HepG2 (cell line): ENCODE data around the gene ADAMTS16. TPM values are rescaled to one million over a fixed set of nuclear protein-coding genes. Genes with fewer than 3 reads are reported as not detected.

Experiments
- EP300 ChIP-seq, 3 experiments: sonication (generic) in 1 of 3; formaldehyde crosslinking in 1 of 3; IDR thresholded peaks; 2 replicates each; pipeline versions ENCODE4 v1.5.1 to v1.6.1; 2011 to 2020; ENCODE audit warnings: low read depth in 2 of 3, low read length in 2 of 3, borderline replicate concordance in 1 of 3, improper control_type of control experiment in 1 of 3, mild to moderate bottlenecking in 1 of 3, missing genetic modification reagents in 1 of 3, moderate library complexity in 1 of 3
- JDP2 ChIP-seq: sonication (generic); formaldehyde crosslinking; IDR thresholded peaks from 2 replicates; pipeline ENCODE4 v1.8.1; 2022; ENCODE audit warnings: missing genetic modification reagents, borderline replicate concordance
- KDM5B ChIP-seq: sonication (generic); formaldehyde crosslinking; IDR thresholded peaks from 2 replicates; pipeline ENCODE4 v1.4.0; 2020; ENCODE audit warnings: missing genetic modification reagents, mild to moderate bottlenecking, borderline replicate concordance
- KLF16 ChIP-seq, 2 experiments: sonication (generic) in 1 of 2; formaldehyde crosslinking in 1 of 2; IDR thresholded peaks; 2 replicates each; pipeline versions ENCODE4 v1.6.1 to v1.8.0; 2016 to 2023; ENCODE audit warnings: missing genetic modification reagents in 2 of 2, missing compliant biosample characterization in 1 of 2
- MAFK ChIP-seq, 2 experiments: IDR thresholded peaks in 1 of 2; conservative IDR thresholded peaks in 1 of 2; 2 replicates each; pipeline ENCODE4 v1.6.1; 2011; ENCODE audit warnings: improper control_type of control experiment in 2 of 2, low read length in 2 of 2
- MLLT10 ChIP-seq: sonication (generic); formaldehyde crosslinking; IDR thresholded peaks from 2 replicates; pipeline ENCODE4 v1.4.0; 2020; ENCODE audit warnings: missing genetic modification reagents
- PHB2 ChIP-seq: fragments of 450-650 bp; IDR thresholded peaks from 2 replicates; pipeline ENCODE4 v1.6.1; 2018; ENCODE audit not compliant: partially characterized antibody
- SIN3B ChIP-seq: fragments of 150-350 bp; IDR thresholded peaks from 2 replicates; pipeline ENCODE4 v1.6.1; 2014; ENCODE audit warnings: low read length
- ZNF781 ChIP-seq: sonication (generic); formaldehyde crosslinking; IDR thresholded peaks from 2 replicates; pipeline ENCODE4 v1.5.1; 2020; ENCODE audit warnings: borderline replicate concordance, mild to moderate bottlenecking, missing genetic modification reagents; ENCODE audit errors: not compliant biosample characterization
- ZSCAN29 ChIP-seq: sonication (generic); formaldehyde crosslinking; conservative IDR thresholded peaks from 2 replicates; pipeline ENCODE4 v1.4.0; 2020; ENCODE audit warnings: mild to moderate bottlenecking, missing genetic modification reagents
- polyA plus RNA-seq, 8 experiments: library from polyadenylated mRNA; depleted of rRNA in 3 of 8; stranded (reverse) in 7 of 8; unstranded in 1 of 8; fragments of >200 nt; fragmentation: Illumina TruSeq in 4 of 8; extraction: Trizol in 4 of 8; gene quantifications; 2 replicates each; pipeline versions ENCODE4 v1.2.1 to v1.2.3, GENCODE V29; 2011 to 2016; ENCODE audit warnings: low read depth in 4 of 8, missing spikeins in 1 of 8, mixed read lengths in 1 of 8; ENCODE audit not compliant: insufficient read depth in 1 of 8
- total RNA-seq, 5 experiments: library from RNA; depleted of rRNA; stranded (reverse); fragments of >200 nt; fragmentation: Illumina TruSeq; extraction: Trizol; gene quantifications; 2 replicates each; pipeline ENCODE4 v1.2.3, GENCODE V29; 2016; ENCODE audit warnings: low read depth in 1 of 5
- TF ChIP-seq, protein P1 (sequence below): sonication (generic); formaldehyde crosslinking; IDR thresholded peaks from 2 replicates; pipeline ENCODE4 v1.5.0; 2020; ENCODE audit warnings: mild to moderate bottlenecking, missing genetic modification reagents, borderline replicate concordance
- TF ChIP-seq, protein P2 (sequence below): sonication (generic); formaldehyde crosslinking; IDR thresholded peaks from 2 replicates; pipeline ENCODE4 v1.4.0; 2020; ENCODE audit warnings: low read depth, missing genetic modification reagents
- TF ChIP-seq, protein P3 (sequence below): sonication (generic); formaldehyde crosslinking; IDR thresholded peaks from 2 replicates; pipeline ENCODE4 v1.9.0; 2021; ENCODE audit warnings: mild to moderate bottlenecking, missing genetic modification reagents

ADAMTS16 gene
- total and polyA plus RNA-seq, 2 of the 13 experiments (the other 11 are each of a cell fraction or from before 2014, with no cell fraction given), result 0.02 to 0.03 TPM

- TF ChIP-seq JDP2 (CRISPR knock-in tag) (no peak), SIN3B (no peak), MAFK (conservative IDR thresholded peaks at IDR 0.05 in 1 of 2, IDR thresholded peaks at IDR 0.05 in 1 of 2; ENCODE audit: low read length in 2 of 2) (no peak), EP300 (IDR thresholded peaks at IDR 0.05; ENCODE audit: low read depth in 2 of 2, low read length in 2 of 2) (peak in 1 of 2 experiments; percentile 52; a peak in 1 of 4 replicates), EP300 (CRISPR knock-in tag; IDR thresholded peaks at IDR 0.05; ENCODE audit: borderline replicate concordance) (no peak), KDM5B (CRISPR knock-in tag) (no peak), MLLT10 (CRISPR knock-in tag) (no peak), ZSCAN29 (no peak), KLF16 (CRISPR knock-in tag; IDR thresholded peaks at IDR 0.05) (no peak), PHB2 (no peak), ZNF781 (CRISPR knock-in tag) (no peak)
- TF ChIP-seq, protein P1, sequence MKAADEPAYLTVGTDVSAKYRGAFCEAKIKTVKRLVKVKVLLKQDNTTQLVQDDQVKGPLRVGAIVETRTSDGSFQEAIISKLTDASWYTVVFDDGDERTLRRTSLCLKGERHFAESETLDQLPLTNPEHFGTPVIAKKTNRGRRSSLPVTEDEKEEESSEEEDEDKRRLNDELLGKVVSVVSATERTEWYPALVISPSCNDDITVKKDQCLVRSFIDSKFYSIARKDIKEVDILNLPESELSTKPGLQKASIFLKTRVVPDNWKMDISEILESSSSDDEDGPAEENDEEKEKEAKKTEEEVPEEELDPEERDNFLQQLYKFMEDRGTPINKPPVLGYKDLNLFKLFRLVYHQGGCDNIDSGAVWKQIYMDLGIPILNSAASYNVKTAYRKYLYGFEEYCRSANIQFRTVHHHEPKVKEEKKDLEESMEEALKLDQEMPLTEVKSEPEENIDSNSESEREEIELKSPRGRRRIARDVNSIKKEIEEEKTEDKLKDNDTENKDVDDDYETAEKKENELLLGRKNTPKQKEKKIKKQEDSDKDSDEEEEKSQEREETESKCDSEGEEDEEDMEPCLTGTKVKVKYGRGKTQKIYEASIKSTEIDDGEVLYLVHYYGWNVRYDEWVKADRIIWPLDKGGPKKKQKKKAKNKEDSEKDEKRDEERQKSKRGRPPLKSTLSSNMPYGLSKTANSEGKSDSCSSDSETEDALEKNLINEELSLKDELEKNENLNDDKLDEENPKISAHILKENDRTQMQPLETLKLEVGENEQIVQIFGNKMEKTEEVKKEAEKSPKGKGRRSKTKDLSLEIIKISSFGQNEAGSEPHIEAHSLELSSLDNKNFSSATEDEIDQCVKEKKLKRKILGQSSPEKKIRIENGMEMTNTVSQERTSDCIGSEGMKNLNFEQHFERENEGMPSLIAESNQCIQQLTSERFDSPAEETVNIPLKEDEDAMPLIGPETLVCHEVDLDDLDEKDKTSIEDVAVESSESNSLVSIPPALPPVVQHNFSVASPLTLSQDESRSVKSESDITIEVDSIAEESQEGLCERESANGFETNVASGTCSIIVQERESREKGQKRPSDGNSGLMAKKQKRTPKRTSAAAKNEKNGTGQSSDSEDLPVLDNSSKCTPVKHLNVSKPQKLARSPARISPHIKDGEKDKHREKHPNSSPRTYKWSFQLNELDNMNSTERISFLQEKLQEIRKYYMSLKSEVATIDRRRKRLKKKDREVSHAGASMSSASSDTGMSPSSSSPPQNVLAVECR (CRISPR knock-in tag), result no peak
- TF ChIP-seq, protein P2, sequence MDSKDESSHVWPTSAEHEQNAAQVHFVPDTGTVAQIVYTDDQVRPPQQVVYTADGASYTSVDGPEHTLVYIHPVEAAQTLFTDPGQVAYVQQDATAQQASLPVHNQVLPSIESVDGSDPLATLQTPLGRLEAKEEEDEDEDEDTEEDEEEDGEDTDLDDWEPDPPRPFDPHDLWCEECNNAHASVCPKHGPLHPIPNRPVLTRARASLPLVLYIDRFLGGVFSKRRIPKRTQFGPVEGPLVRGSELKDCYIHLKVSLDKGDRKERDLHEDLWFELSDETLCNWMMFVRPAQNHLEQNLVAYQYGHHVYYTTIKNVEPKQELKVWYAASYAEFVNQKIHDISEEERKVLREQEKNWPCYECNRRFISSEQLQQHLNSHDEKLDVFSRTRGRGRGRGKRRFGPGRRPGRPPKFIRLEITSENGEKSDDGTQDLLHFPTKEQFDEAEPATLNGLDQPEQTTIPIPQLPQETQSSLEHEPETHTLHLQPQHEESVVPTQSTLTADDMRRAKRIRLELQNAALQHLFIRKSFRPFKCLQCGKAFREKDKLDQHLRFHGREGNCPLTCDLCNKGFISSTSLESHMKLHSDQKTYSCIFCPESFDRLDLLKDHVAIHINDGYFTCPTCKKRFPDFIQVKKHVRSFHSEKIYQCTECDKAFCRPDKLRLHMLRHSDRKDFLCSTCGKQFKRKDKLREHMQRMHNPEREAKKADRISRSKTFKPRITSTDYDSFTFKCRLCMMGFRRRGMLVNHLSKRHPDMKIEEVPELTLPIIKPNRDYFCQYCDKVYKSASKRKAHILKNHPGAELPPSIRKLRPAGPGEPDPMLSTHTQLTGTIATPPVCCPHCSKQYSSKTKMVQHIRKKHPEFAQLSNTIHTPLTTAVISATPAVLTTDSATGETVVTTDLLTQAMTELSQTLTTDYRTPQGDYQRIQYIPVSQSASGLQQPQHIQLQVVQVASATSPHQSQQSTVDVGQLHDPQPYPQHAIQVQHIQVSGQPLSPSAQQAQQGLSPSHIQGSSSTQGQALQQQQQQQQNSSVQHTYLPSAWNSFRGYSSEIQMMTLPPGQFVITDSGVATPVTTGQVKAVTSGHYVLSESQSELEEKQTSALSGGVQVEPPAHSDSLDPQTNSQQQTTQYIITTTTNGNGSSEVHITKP (CRISPR knock-in tag), result no peak
- TF ChIP-seq, protein P3, sequence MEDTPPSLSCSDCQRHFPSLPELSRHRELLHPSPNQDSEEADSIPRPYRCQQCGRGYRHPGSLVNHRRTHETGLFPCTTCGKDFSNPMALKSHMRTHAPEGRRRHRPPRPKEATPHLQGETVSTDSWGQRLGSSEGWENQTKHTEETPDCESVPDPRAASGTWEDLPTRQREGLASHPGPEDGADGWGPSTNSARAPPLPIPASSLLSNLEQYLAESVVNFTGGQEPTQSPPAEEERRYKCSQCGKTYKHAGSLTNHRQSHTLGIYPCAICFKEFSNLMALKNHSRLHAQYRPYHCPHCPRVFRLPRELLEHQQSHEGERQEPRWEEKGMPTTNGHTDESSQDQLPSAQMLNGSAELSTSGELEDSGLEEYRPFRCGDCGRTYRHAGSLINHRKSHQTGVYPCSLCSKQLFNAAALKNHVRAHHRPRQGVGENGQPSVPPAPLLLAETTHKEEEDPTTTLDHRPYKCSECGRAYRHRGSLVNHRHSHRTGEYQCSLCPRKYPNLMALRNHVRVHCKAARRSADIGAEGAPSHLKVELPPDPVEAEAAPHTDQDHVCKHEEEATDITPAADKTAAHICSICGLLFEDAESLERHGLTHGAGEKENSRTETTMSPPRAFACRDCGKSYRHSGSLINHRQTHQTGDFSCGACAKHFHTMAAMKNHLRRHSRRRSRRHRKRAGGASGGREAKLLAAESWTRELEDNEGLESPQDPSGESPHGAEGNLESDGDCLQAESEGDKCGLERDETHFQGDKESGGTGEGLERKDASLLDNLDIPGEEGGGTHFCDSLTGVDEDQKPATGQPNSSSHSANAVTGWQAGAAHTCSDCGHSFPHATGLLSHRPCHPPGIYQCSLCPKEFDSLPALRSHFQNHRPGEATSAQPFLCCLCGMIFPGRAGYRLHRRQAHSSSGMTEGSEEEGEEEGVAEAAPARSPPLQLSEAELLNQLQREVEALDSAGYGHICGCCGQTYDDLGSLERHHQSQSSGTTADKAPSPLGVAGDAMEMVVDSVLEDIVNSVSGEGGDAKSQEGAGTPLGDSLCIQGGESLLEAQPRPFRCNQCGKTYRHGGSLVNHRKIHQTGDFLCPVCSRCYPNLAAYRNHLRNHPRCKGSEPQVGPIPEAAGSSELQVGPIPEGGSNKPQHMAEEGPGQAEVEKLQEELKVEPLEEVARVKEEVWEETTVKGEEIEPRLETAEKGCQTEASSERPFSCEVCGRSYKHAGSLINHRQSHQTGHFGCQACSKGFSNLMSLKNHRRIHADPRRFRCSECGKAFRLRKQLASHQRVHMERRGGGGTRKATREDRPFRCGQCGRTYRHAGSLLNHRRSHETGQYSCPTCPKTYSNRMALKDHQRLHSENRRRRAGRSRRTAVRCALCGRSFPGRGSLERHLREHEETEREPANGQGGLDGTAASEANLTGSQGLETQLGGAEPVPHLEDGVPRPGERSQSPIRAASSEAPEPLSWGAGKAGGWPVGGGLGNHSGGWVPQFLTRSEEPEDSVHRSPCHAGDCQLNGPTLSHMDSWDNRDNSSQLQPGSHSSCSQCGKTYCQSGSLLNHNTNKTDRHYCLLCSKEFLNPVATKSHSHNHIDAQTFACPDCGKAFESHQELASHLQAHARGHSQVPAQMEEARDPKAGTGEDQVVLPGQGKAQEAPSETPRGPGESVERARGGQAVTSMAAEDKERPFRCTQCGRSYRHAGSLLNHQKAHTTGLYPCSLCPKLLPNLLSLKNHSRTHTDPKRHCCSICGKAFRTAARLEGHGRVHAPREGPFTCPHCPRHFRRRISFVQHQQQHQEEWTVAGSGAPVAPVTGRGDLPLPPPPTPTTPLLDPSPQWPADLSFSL (CRISPR knock-in tag), result peak; percentile 40; the same call in 1 of the 2 replicates
These were observed 173.0 kb downstream of the ADAMTS16 start (continued) for GRCh38 chr5:5313101-5313635.
